Ammon's horn (tissue), 1 donor: ENCODE results near the gene VSIG2.

Experiments used
- DNase-seq: peaks from one replicate; pipeline ENCODE4 v3.0.0-alpha.2; 2016; ENCODE audit warnings: low spot score

VSIG2 gene

DNA sequence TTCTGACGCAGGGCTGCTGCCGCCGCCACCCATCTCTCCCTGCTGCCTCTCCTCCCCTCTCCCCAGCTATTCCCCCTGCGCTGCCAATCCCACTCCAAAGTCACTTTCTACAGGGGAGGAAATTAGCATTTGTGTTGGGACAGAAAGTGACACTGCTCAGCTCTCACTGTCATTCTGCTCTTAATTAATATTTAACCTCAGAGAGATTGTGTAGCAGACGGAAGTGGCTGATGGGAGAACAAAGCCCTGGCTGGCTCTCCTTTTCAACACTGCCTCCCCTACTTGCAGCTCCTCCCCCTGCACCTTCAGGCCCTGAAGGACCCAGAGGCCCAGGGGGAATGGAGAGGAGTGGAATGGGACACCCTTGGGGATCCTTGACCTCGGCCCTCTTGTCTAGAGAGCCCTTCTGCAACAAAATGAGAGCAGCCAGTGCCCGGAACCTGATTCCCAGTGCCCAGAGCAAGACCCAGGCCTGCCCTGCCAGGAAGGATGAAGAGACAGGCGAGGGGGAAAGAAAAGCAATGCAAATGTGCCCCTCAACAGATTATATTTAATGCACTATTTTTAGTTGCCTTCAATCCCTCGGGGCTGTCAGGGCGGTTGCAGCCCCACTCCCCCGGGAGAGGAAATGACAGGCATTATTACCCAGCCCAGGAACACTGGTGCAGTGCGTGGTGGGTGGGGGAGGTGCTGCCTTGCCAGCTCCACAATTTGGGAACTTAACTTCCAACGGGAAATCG is 26.9 kb downstream of the VSIG2 start:
- no peak for DNase-seq

GRCh38 chr11:124722176-124722575 is 29.9 kb downstream of the VSIG2 start:
- no peak for DNase-seq

DNA sequence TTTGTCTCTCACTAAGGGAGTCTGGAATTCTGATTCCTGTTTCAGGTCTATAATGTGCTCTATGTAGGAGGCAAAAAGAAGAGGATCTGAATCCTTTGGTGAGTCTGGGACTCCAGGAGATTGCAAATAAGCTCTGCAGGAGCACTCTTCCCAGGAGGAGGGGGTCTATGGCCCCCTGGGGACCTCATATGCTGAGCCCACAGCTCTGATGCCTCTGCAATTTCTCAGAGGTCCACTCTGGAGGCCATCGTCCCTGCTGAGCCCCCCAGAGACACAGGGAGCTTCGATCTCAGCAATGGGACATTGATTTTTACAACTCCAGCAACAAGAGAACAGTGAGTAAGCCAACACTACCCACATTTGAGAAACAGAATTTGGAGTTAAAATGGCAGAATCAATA is 32.5 kb downstream of the VSIG2 start:
- DNase-seq: no peak

DNA sequence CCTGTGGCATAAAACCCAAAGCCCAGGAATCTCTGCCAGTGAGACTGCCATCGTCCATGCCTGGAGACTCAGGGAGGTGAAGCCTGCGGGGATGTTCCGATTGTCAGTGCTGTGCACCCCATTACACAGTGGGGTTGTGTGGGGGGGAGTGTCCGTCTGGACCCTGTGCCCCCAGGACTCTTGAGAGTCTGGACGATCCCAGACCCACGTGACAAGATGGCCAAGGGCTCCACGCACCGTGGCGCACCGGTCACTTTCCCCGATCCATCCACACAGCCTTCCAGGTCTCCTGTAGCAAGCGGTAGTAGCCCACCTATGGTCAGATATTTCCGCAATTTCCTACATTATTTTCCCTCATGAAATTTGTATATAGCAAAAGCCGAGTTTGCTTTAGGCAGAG is 33.3 kb downstream of the VSIG2 start:
- no peak for DNase-seq

- DNase-seq: peak; percentile 30
Observed at GRCh38 chr11:124717786-124718651, 34.0 kb downstream of the VSIG2 start.

DNA sequence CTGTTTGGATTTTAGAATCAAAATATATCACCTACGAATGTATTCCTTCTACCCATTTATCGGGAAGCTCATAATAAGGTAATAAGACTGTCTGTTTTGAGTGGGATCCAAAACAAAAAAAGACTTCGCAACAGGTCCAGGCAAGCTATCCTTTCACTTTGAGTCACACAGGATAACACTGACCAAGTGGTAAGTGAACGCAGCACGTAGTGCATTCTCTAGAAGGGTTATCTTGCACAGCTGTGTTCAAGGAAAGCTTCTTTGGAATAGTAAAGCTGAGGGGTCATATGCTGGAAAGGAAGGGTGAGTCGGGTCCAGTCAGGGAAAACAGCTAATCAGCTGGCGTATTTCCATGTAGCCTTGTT is 34.7 kb downstream of the VSIG2 start:
- DNase-seq: no peak

DNA sequence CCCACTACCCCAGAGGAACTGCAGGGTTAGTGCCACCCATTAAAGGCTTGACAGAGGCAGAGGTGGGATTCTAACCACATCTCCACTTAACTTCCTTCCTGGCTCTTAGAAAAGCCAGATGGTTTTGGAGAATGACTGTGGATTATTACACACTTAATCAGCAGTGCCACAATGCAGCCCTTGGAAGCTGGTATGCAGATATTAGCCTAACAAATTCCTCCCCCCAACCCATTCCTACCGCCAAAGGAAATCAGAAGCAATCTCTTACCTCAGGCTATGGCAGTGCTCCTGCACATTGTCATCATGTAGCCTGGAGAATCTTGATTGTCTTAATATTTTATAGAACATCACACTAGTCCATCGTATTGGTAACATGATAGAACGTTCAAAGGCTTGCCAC is 35.5 kb downstream of the VSIG2 start:
- DNase-seq: no peak

GRCh38 chr11:124712392-124712791 is 39.7 kb downstream of the VSIG2 start:
- no peak for DNase-seq

DNA sequence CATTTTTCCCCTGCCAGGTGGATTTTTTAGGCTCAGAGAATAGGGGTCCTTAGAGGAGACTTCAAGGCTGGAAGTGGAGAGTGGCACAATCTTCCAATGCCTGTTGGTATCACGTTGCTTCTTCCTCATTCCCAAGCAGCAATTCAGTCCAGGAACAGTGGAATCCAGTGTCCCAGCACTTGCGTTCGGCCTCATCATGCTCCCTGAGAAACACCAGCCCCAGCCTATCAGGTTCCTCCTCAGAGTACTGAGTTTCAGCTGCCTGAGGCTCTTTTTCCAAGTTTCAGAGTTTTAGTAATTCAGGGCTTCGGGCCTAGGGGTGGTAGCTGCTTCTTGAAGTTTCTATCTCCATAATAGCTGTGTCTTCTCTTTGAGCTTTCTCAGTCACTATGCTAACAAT is 44.2 kb downstream of the VSIG2 start:
- no peak for DNase-seq

DNA sequence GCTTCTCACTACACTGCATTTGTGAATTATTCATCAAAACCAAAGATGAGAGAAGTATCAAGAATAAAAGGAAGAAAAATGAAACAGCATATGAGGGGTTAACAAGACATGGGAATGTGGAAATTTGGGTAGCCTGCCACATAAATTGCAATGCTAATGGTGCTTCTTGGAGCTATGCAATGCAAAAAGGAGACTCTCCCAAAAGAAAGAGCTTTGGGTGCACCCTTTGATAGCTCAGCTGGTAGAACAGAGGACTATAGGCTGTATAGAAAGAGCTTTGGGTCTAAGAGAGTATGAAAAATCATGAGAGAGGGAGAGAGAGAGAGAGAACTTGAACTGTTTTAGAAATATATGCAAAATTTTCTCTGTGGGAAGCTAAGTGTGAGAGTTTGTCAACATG is 52.0 kb downstream of the VSIG2 start:
- no peak for DNase-seq

DNA sequence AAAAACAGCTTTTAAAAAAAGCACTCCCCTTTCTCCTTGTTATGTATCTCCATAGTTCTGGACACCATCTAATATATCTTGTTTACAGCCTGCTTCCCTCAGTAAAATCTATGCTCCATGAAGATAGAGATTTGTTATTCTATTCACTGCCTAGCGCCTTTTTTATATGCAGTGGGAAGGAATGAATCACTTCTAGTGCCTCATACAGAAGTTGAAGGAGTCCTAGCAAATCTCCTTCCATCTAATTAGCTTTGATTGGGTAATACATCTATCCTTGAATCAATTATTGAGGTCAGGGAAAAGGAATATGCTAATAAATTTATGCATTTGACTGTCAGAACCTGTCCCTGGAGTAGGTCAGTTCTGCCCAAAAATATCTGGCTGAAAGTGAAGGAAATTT is 52.5 kb downstream of the VSIG2 start:
- no peak for DNase-seq
